ENCODE data around the gene RILPL2. TPM values are rescaled to one million over a fixed set of nuclear protein-coding genes. Genes with fewer than 3 reads are reported as not detected.
"Not testable (repeated sequence)": the region's sequence is repeated elsewhere in the genome, so short reads cannot be mapped to it uniquely, and the experiment has no call there.

RILPL2 gene
- total RNA-seq, 1 donor from 2014 or later, result 1.4 TPM

- Mint-ChIP-seq H3K27ac (ENCODE audit: unreplicated experiment) (no peak overlapping the region), H3K4me1 (ENCODE audit: low read depth, unreplicated experiment) (no peaks in the 10 kb centered on the region), H3K36me3 (ENCODE audit: low read depth, unreplicated experiment) (peaks cover 3% of the 10 kb centered on the region), H3K27me3 (ENCODE audit: low read depth, unreplicated experiment) (no peaks in the 10 kb centered on the region), H3K9me3 (ENCODE audit: unreplicated experiment) (no peaks in the 10 kb centered on the region), H3K4me3 (ENCODE audit: unreplicated experiment) (no peak overlapping the region)
- Histone ChIP-seq H3K79me2 (ENCODE audit: insufficient read depth, low read length) (peaks cover 4% of the 10 kb centered on the region), H3K4me3 (ENCODE audit: insufficient read depth, low read depth, low read length) (no peak overlapping the region), H3K36me3 (ENCODE audit: insufficient read depth, low read length) (no peaks in the 10 kb centered on the region), H3K9ac (ENCODE audit: low read length) (no peak overlapping the region), H3K27me3 (ENCODE audit: insufficient read depth, low read length) (no peaks in the 10 kb centered on the region), H2AFZ (ENCODE audit: low read depth, low read length) (no peak overlapping the region), H4K20me1 (ENCODE audit: insufficient read depth, low read length) (peaks cover under 1% of the 10 kb centered on the region), H3K4me1 (ENCODE audit: insufficient read depth, low read length) (peaks cover 3% of the 10 kb centered on the region), H3K4me2 (ENCODE audit: low read length) (no peak overlapping the region), H3K27ac (ENCODE audit: low read depth, low read length) (no peak overlapping the region), H3K9me3 (ENCODE audit: insufficient read depth, low read depth, low read length) (no peaks in the 10 kb centered on the region)
- no peak for DNase-seq (ENCODE audit: low read depth)
- no peak for TF ChIP-seq CTCF (IDR thresholded peaks at IDR 0.05; ENCODE audit: insufficient read depth, low read depth, low read length)
- FAIRE-seq, result no peak
These were observed 67.3 kb downstream of the RILPL2 start for GRCh38 chr12:123369229-123369628.

- DNase-seq (ENCODE audit: low read depth); H3K4me1 Mint-ChIP-seq (ENCODE audit: low read depth, unreplicated experiment); H3K9me3 Mint-ChIP-seq (ENCODE audit: unreplicated experiment); H3K36me3 ChIP-seq (ENCODE audit: insufficient read depth, low read length); H3K27ac ChIP-seq (ENCODE audit: low read depth, low read length); FAIRE-seq; H2AFZ ChIP-seq (ENCODE audit: low read depth, low read length); H3K27ac Mint-ChIP-seq (ENCODE audit: unreplicated experiment); H3K4me3 ChIP-seq (ENCODE audit: insufficient read depth, low read depth, low read length); H3K36me3 Mint-ChIP-seq (ENCODE audit: low read depth, unreplicated experiment); H3K9me3 ChIP-seq (ENCODE audit: insufficient read depth, low read depth, low read length); H3K4me3 Mint-ChIP-seq (ENCODE audit: unreplicated experiment); H4K20me1 ChIP-seq (ENCODE audit: insufficient read depth, low read length); H3K27me3 ChIP-seq (ENCODE audit: insufficient read depth, low read length); H3K9ac ChIP-seq (ENCODE audit: low read length); H3K4me1 ChIP-seq (ENCODE audit: insufficient read depth, low read length); H3K4me2 ChIP-seq (ENCODE audit: low read length); H3K27me3 Mint-ChIP-seq (ENCODE audit: low read depth, unreplicated experiment): not testable (repeated sequence)
- H3K79me2 ChIP-seq (ENCODE audit: insufficient read depth, low read length), result peaks cover 12% of the 10 kb centered on the region
These were observed 68.1 kb downstream of the RILPL2 start for GRCh38 chr12:123368431-123368830.

DNA sequence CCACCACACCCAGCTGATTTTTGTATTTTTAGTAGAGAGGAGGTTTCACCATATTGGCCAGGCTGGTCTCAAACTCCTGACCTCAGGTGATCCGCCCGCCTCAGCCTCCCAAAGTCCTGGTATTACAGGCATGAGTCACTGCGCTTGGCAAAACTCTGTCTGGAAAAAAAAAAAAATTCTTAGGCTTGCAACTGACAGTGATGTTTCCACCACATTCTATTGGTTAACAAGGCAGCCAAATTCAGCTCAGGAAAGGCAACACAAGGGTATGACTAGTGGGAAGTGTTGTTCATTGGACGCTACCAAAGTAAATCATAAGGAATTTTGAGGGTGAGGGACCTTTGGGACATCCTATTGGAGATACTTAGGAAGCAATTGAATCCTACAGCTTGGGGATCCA lies 69.0 kb downstream of the RILPL2 start:
- no peak overlapping the region for H2AFZ ChIP-seq (ENCODE audit: low read depth, low read length)
- H3K4me2 ChIP-seq (ENCODE audit: low read length), result no peak overlapping the region
- Mint-ChIP-seq H3K36me3 (ENCODE audit: low read depth, unreplicated experiment) (peaks cover 3% of the 10 kb centered on the region), H3K27ac (ENCODE audit: unreplicated experiment) (no peak overlapping the region), H3K4me3 (ENCODE audit: unreplicated experiment) (no peak overlapping the region), H3K9me3 (ENCODE audit: unreplicated experiment) (no peaks in the 10 kb centered on the region), H3K27me3 (ENCODE audit: low read depth, unreplicated experiment) (no peaks in the 10 kb centered on the region), H3K4me1 (ENCODE audit: low read depth, unreplicated experiment) (no peaks in the 10 kb centered on the region)
- no peak overlapping the region for H3K27ac ChIP-seq (ENCODE audit: low read depth, low read length)
- H3K4me3 ChIP-seq (ENCODE audit: insufficient read depth, low read depth, low read length), result no peak overlapping the region
- no peak overlapping the region for H3K9ac ChIP-seq (ENCODE audit: low read length)
- peaks cover 10% of the 10 kb centered on the region for H3K4me1 ChIP-seq (ENCODE audit: insufficient read depth, low read length)
- peaks cover 21% of the 10 kb centered on the region for H3K79me2 ChIP-seq (ENCODE audit: insufficient read depth, low read length)
- H4K20me1 ChIP-seq (ENCODE audit: insufficient read depth, low read length), result peaks cover 18% of the 10 kb centered on the region
- DNase-seq (ENCODE audit: low read depth) (no peak), FAIRE-seq (no peak)
- TF ChIP-seq CTCF (IDR thresholded peaks at IDR 0.05; ENCODE audit: insufficient read depth, low read depth, low read length) (no peak), EZH2 (IDR thresholded peaks at IDR 0.05; ENCODE audit: insufficient read depth, low read length) (no peak)
- no peaks in the 10 kb centered on the region for H3K27me3 ChIP-seq (ENCODE audit: insufficient read depth, low read length)
- no peaks in the 10 kb centered on the region for H3K36me3 ChIP-seq (ENCODE audit: insufficient read depth, low read length)
- no peaks in the 10 kb centered on the region for H3K9me3 ChIP-seq (ENCODE audit: insufficient read depth, low read depth, low read length)

Other genes starting within 250 kb of the RILPL2 start
- gene MPHOSPH9, start 203.5 kb downstream of the RILPL2 start, total RNA-seq, result 21.6 and 24.9 TPM in 2 replicates
- gene MTRFR, start 203.2 kb downstream of the RILPL2 start, total RNA-seq, result 11.1 and 12.4 TPM in 2 replicates
- gene CDK2AP1, start 164.8 kb downstream of the RILPL2 start, total RNA-seq, result 236 and 246 TPM in 2 replicates
- 45.9 and 50.4 TPM in 2 replicates for gene SBNO1, start 71.8 kb downstream of the RILPL2 start, total RNA-seq
- 49.8 and 54.4 TPM in 2 replicates for gene KMT5A, start 52.6 kb downstream of the RILPL2 start, total RNA-seq
- gene SNRNP35, start 21.5 kb upstream of the RILPL2 start, total RNA-seq, result 8.1 and 11.5 TPM in 2 replicates
- 23.0 and 23.1 TPM in 2 replicates for gene RILPL1, start 97.0 kb upstream of the RILPL2 start, total RNA-seq
- gene TMED2, start 147.9 kb upstream of the RILPL2 start, total RNA-seq, result 284 and 320 TPM in 2 replicates
- gene DDX55, start 165.4 kb upstream of the RILPL2 start, total RNA-seq, result 17.3 and 20.1 TPM in 2 replicates
- gene EIF2B1, start 197.0 kb upstream of the RILPL2 start, total RNA-seq, result 49.3 and 52.6 TPM in 2 replicates
- 41.2 and 41.8 TPM in 2 replicates for gene GTF2H3, start 197.1 kb upstream of the RILPL2 start, total RNA-seq
- 9.2 TPM in 2 replicates for gene TCTN2, start 234.4 kb upstream of the RILPL2 start, total RNA-seq

Measured in astrocyte (in vitro differentiated cells and primary cell).